SK-N-SH treated with all-trans-retinoic acid at 6 μM for 48 hours (cell line): ENCODE measurements around the gene PGAM4.

ENCODE experiments used
- ATAC-seq: fragments of 200-7000 bp; cut with Tn5 transposase; 3 replicates; pipeline ENCODE4 v1.9.1; 2020; ENCODE audit warnings: mild to moderate bottlenecking, moderate library complexity
- ARNTL ChIP-seq: fragments of 450-650 bp; formaldehyde crosslinking; IDR thresholded peaks from 2 replicates; pipeline ENCODE4 v1.5.0; 2020; ENCODE audit warnings: low read depth, mild to moderate bottlenecking, moderate library complexity, borderline replicate concordance
- BACH2 ChIP-seq: fragments of 250-450 bp; sonication (Bioruptor Pico); IDR thresholded peaks from 2 replicates; pipeline ENCODE4 v1.9.0; 2021; ENCODE audit warnings: mild to moderate bottlenecking, borderline replicate concordance
- CSDC2 ChIP-seq: fragments of 250-450 bp; sonication (Bioruptor Pico); IDR thresholded peaks from 2 replicates; pipeline ENCODE4 v1.5.0; 2020; ENCODE audit warnings: mild to moderate bottlenecking, moderate library complexity
- ESRRG ChIP-seq: fragments of 250-450 bp; sonication (Bioruptor Pico); IDR thresholded peaks from 2 replicates; pipeline ENCODE4 v1.6.1; 2021; ENCODE audit warnings: mild to moderate bottlenecking
- GLIS3 ChIP-seq: fragments of 250-450 bp; sonication (Bioruptor Pico); IDR thresholded peaks from 2 replicates; pipeline ENCODE4 v1.5.0; 2020; ENCODE audit warnings: mild to moderate bottlenecking, moderate library complexity
- ISL1 ChIP-seq: fragments of 250-450 bp; sonication (Bioruptor Pico); IDR thresholded peaks from 2 replicates; pipeline ENCODE4 v2.1.2; 2022; ENCODE audit warnings: mild to moderate bottlenecking, moderate library complexity
- OSR1 ChIP-seq: fragments of 250-450 bp; sonication (Bioruptor Pico); IDR thresholded peaks from 2 replicates; pipeline ENCODE4 v1.8.0; 2022; ENCODE audit warnings: moderate library complexity, mild to moderate bottlenecking, inconsistent platforms
- PPARA ChIP-seq: fragments of 250-450 bp; sonication (Bioruptor Pico); IDR thresholded peaks from 2 replicates; pipeline ENCODE4 v1.5.0; 2020; ENCODE audit warnings: mild to moderate bottlenecking, borderline replicate concordance
- RARB ChIP-seq: fragments of 250-450 bp; sonication (Bioruptor Pico); IDR thresholded peaks from 2 replicates; pipeline ENCODE4 v1.8.0; 2021; ENCODE audit warnings: mild to moderate bottlenecking, moderate library complexity
- SNAI2 ChIP-seq: fragments of 250-450 bp; sonication (Bioruptor Pico); IDR thresholded peaks from 2 replicates; pipeline ENCODE4 v1.5.0; 2020; ENCODE audit warnings: mild to moderate bottlenecking, moderate library complexity
- TCF4 ChIP-seq: fragments of 250-450 bp; sonication (Bioruptor Pico); IDR thresholded peaks from 2 replicates; pipeline ENCODE4 v1.8.0; 2021; ENCODE audit warnings: mild to moderate bottlenecking, moderate library complexity, borderline replicate concordance
- TOX ChIP-seq: fragments of 250-450 bp; sonication (Bioruptor Pico); IDR thresholded peaks from 2 replicates; pipeline ENCODE4 v1.8.0; 2021; ENCODE audit warnings: mild to moderate bottlenecking, moderate library complexity, borderline replicate concordance
- ZC3H10 ChIP-seq: fragments of 250-450 bp; sonication (Bioruptor Pico); IDR thresholded peaks from 2 replicates; pipeline ENCODE4 v1.5.1; 2021; ENCODE audit warnings: mild to moderate bottlenecking, moderate library complexity
- ZFP3 ChIP-seq: fragments of 250-450 bp; sonication (Bioruptor Pico); IDR thresholded peaks from 2 replicates; pipeline ENCODE4 v1.5.0; 2020; ENCODE audit warnings: mild to moderate bottlenecking, moderate library complexity
- ZFP30 ChIP-seq: fragments of 450-650 bp; formaldehyde crosslinking; IDR thresholded peaks from 2 replicates; pipeline ENCODE4 v1.5.0; 2022; ENCODE audit warnings: mild to moderate bottlenecking, moderate library complexity
- ZNF565 ChIP-seq: fragments of 450-650 bp; formaldehyde crosslinking; conservative IDR thresholded peaks from 2 replicates; pipeline ENCODE4 v1.5.0; 2020; ENCODE audit warnings: low read depth, mild to moderate bottlenecking, moderate library complexity
- ZNF70 ChIP-seq: fragments of 450-650 bp; formaldehyde crosslinking; IDR thresholded peaks from 2 replicates; pipeline ENCODE4 v1.5.0; 2020; ENCODE audit warnings: mild to moderate bottlenecking, moderate library complexity
- ZNF8 ChIP-seq: fragments of 450-650 bp; formaldehyde crosslinking; IDR thresholded peaks from 2 replicates; pipeline ENCODE4 v1.5.0; 2020; ENCODE audit warnings: mild to moderate bottlenecking, moderate library complexity
- TF ChIP-seq, protein P1 (sequence below): fragments of 250-450 bp; sonication (Bioruptor Pico); IDR thresholded peaks from 2 replicates; pipeline ENCODE4 v1.5.1; 2021; ENCODE audit warnings: mild to moderate bottlenecking, moderate library complexity
- TF ChIP-seq, protein P2 (sequence below): fragments of 250-450 bp; sonication (Bioruptor Pico); IDR thresholded peaks from 2 replicates; pipeline ENCODE4 v1.5.0; 2020; ENCODE audit warnings: mild to moderate bottlenecking, moderate library complexity
- TF ChIP-seq, protein P3 (sequence below): fragments of 250-450 bp; sonication (Bioruptor Pico); IDR thresholded peaks from 2 replicates; pipeline ENCODE4 v1.5.1; 2020; ENCODE audit warnings: low read depth, mild to moderate bottlenecking, moderate library complexity
- TF ChIP-seq, protein P4 (sequence below): fragments of 250-450 bp; sonication (Bioruptor Pico); IDR thresholded peaks from 2 replicates; pipeline ENCODE4 v1.8.0; 2021; ENCODE audit warnings: low read depth, mild to moderate bottlenecking, moderate library complexity, borderline replicate concordance
- TF ChIP-seq, protein P5 (sequence below): fragments of 250-450 bp; sonication (Bioruptor Pico); IDR thresholded peaks from 2 replicates; pipeline ENCODE4 v1.8.0; 2020; ENCODE audit warnings: mild to moderate bottlenecking, moderate library complexity, borderline replicate concordance

The PGAM4 gene

DNA sequence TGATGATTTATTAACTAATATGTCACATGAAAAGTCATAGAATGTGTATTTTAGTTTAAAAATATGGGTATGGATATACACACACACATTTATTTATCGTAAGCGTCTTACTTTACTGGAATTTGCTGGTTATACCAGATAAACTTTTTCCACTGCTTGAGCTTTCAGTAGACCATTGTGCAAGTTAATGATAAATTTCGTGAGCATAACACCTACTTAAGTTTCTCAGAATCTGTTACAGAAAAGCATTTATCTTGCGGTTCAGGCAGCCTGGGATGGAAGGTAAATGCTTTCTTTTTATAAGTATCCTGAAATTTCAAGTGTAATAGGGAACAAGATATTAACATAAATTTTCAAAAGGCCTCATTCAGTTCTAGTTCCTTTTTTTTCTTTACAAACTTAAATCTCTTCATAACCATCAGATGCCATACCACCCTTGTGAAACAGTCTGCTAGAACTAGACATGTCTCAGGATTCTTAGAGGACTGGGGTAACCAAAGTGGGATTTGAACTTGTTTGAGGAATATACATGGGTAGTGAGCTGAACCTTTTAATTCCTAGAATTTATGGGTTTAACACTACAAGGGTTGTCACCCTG, 31.3 kb downstream of the PGAM4 start:
- ATAC-seq: no peak
- TF ChIP-seq ZFP30 (no peak), GLIS3 (CRISPR knock-in tag) (no peak), RARB (CRISPR knock-in tag) (no peak)

DNA sequence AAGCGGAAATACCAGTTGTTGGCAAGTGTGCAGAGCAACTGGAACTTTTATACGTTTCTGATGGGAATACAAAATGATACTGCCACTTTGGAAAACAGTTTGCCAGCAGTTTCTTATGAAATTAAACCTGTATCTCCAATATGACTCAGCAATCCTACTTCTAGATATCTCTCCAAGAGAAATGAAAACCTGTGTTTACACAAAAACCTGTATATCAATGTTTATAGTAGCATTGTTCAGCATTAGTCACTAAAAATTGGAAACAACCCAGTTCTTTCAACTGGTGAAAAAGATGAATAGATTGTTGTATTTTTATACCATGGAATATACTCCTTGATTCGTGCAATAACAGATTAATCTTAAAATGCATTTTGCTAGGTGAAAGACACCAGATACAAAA, 32.1 kb downstream of the PGAM4 start:
- TF ChIP-seq RARB (CRISPR knock-in tag): no peak
- TF ChIP-seq ARNTL (CRISPR knock-in tag): no peak
- no peak for TF ChIP-seq TOX (CRISPR knock-in tag)
- no peak for TF ChIP-seq ZNF565 (CRISPR knock-in tag)
- no peak for TF ChIP-seq ZNF8 (CRISPR knock-in tag)
- TF ChIP-seq, protein P1, sequence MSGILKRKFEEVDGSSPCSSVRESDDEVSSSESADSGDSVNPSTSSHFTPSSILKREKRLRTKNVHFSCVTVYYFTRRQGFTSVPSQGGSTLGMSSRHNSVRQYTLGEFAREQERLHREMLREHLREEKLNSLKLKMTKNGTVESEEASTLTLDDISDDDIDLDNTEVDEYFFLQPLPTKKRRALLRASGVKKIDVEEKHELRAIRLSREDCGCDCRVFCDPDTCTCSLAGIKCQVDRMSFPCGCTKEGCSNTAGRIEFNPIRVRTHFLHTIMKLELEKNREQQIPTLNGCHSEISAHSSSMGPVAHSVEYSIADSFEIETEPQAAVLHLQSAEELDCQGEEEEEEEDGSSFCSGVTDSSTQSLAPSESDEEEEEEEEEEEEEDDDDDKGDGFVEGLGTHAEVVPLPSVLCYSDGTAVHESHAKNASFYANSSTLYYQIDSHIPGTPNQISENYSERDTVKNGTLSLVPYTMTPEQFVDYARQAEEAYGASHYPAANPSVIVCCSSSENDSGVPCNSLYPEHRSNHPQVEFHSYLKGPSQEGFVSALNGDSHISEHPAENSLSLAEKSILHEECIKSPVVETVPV (CRISPR knock-in tag): no peak
- no peak for TF ChIP-seq TCF4 (CRISPR knock-in tag)
- no peak for TF ChIP-seq PPARA (CRISPR knock-in tag)
- TF ChIP-seq ZFP30: no peak
- TF ChIP-seq CSDC2 (CRISPR knock-in tag): no peak
- TF ChIP-seq ZFP3: no peak
- no peak for TF ChIP-seq ZNF70 (CRISPR knock-in tag)
- TF ChIP-seq ISL1 (CRISPR knock-in tag): no peak
- no peak for TF ChIP-seq GLIS3 (CRISPR knock-in tag)
- TF ChIP-seq, protein P2, sequence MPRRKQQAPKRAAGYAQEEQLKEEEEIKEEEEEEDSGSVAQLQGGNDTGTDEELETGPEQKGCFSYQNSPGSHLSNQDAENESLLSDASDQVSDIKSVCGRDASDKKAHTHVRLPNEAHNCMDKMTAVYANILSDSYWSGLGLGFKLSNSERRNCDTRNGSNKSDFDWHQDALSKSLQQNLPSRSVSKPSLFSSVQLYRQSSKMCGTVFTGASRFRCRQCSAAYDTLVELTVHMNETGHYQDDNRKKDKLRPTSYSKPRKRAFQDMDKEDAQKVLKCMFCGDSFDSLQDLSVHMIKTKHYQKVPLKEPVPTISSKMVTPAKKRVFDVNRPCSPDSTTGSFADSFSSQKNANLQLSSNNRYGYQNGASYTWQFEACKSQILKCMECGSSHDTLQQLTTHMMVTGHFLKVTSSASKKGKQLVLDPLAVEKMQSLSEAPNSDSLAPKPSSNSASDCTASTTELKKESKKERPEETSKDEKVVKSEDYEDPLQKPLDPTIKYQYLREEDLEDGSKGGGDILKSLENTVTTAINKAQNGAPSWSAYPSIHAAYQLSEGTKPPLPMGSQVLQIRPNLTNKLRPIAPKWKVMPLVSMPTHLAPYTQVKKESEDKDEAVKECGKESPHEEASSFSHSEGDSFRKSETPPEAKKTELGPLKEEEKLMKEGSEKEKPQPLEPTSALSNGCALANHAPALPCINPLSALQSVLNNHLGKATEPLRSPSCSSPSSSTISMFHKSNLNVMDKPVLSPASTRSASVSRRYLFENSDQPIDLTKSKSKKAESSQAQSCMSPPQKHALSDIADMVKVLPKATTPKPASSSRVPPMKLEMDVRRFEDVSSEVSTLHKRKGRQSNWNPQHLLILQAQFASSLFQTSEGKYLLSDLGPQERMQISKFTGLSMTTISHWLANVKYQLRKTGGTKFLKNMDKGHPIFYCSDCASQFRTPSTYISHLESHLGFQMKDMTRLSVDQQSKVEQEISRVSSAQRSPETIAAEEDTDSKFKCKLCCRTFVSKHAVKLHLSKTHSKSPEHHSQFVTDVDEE (CRISPR knock-in tag): no peak
- no peak for TF ChIP-seq SNAI2 (CRISPR knock-in tag)
- no peak for TF ChIP-seq OSR1
- TF ChIP-seq BACH2 (CRISPR knock-in tag): no peak
- TF ChIP-seq, protein P3, sequence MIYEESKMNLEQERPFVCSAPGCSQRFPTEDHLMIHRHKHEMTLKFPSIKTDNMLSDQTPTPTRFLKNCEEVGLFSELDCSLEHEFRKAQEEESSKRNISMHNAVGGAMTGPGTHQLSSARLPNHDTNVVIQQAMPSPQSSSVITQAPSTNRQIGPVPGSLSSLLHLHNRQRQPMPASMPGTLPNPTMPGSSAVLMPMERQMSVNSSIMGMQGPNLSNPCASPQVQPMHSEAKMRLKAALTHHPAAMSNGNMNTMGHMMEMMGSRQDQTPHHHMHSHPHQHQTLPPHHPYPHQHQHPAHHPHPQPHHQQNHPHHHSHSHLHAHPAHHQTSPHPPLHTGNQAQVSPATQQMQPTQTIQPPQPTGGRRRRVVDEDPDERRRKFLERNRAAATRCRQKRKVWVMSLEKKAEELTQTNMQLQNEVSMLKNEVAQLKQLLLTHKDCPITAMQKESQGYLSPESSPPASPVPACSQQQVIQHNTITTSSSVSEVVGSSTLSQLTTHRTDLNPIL (CRISPR knock-in tag): no peak
- no peak for TF ChIP-seq ZC3H10
- ATAC-seq: no peak

DNA sequence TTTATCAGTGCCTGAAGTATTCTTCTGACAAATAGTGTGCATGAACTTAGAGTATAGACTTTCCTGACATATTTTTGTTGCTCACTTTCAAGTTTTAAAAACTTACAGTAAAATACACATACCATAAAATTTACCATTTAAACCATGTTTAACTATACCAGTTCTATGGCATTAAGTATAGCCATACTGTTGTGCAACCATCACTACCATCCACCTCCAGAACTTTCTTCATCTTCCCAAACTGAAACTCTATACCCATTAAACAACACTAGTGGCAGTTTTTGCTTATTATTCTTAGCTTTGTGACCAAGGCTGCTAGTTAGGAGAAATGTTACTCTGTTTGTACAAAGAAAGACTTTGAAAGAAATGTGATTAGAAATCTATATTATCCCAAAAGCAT, 33.1 kb downstream of the PGAM4 start:
- TF ChIP-seq ZFP3 (no peak), CSDC2 (CRISPR knock-in tag) (no peak), ZNF565 (CRISPR knock-in tag) (no peak), TOX (CRISPR knock-in tag) (no peak), ESRRG (CRISPR knock-in tag) (no peak), TCF4 (CRISPR knock-in tag) (no peak), GLIS3 (CRISPR knock-in tag) (no peak), ARNTL (CRISPR knock-in tag) (no peak), SNAI2 (CRISPR knock-in tag) (no peak), BACH2 (CRISPR knock-in tag) (no peak), RARB (CRISPR knock-in tag) (no peak), ISL1 (CRISPR knock-in tag) (no peak), ZNF8 (CRISPR knock-in tag) (no peak), ZFP30 (no peak), PPARA (CRISPR knock-in tag) (no peak), OSR1 (no peak)
- TF ChIP-seq, protein P4, sequence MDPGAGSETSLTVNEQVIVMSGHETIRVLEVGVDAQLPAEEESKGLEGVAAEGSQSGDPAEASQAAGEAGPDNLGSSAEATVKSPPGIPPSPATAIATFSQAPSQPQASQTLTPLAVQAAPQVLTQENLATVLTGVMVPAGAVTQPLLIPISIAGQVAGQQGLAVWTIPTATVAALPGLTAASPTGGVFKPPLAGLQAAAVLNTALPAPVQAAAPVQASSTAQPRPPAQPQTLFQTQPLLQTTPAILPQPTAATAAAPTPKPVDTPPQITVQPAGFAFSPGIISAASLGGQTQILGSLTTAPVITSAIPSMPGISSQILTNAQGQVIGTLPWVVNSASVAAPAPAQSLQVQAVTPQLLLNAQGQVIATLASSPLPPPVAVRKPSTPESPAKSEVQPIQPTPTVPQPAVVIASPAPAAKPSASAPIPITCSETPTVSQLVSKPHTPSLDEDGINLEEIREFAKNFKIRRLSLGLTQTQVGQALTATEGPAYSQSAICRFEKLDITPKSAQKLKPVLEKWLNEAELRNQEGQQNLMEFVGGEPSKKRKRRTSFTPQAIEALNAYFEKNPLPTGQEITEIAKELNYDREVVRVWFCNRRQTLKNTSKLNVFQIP (CRISPR knock-in tag): no peak
- TF ChIP-seq, protein P1 (CRISPR knock-in tag): no peak
- TF ChIP-seq, protein P2 (CRISPR knock-in tag): no peak
- TF ChIP-seq, protein P5, sequence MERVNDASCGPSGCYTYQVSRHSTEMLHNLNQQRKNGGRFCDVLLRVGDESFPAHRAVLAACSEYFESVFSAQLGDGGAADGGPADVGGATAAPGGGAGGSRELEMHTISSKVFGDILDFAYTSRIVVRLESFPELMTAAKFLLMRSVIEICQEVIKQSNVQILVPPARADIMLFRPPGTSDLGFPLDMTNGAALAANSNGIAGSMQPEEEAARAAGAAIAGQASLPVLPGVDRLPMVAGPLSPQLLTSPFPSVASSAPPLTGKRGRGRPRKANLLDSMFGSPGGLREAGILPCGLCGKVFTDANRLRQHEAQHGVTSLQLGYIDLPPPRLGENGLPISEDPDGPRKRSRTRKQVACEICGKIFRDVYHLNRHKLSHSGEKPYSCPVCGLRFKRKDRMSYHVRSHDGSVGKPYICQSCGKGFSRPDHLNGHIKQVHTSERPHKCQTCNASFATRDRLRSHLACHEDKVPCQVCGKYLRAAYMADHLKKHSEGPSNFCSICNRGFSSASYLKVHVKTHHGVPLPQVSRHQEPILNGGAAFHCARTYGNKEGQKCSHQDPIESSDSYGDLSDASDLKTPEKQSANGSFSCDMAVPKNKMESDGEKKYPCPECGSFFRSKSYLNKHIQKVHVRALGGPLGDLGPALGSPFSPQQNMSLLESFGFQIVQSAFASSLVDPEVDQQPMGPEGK (CRISPR knock-in tag): no peak
- ATAC-seq: no peak
